Naive thymus-derived CD4-positive, alpha-beta T cell (primary cell): ENCODE measurements around the gene GUCD1. TPM values are rescaled to one million over a fixed set of nuclear protein-coding genes. Genes with fewer than 3 reads are reported as not detected.
"Not testable (repeated sequence)": the region's sequence is repeated elsewhere in the genome, so short reads cannot be mapped to it uniquely, and the experiment has no call there.

ENCODE experiments used
- ATAC-seq: fragments of 150-1000 bp; cut with Tn5 transposase; 2 replicates; pipeline ENCODE4 v1.10.0; 2021; ENCODE audit warnings: mild to moderate bottlenecking, moderate library complexity
- CTCF ChIA-PET: fragments of 350-600 bp; sonication (Branson Sonifier 250); formaldehyde crosslinking; loops from one replicate; lab custom pipeline; 2021; ENCODE audit warnings: antibody characterized with exemption; lab: Charles Lee
- POLR2A ChIA-PET: fragments of 350-600 bp; sonication (Branson Sonifier 250); formaldehyde crosslinking; loops from one replicate; lab custom pipeline; 2021; ENCODE audit warnings: antibody characterized with exemption, inconsistent platforms; lab: Charles Lee
- DNase-seq, 9 donors: peaks; one replicate each; pipeline versions ENCODE4 v3.0.0 to v3.0.0-alpha.2; 2020 to 2022; ENCODE audit warnings: mixed read lengths in 1 of 9
- H3K27ac ChIP-seq: one replicate; pipeline ENCODE4 v1.7.0; 2013; ENCODE audit warnings: mild to moderate bottlenecking, low read depth, low read length, moderate library complexity
- H3K27me3 ChIP-seq, 2 donors: one replicate each; pipeline ENCODE4 v1.7.0; 2013; ENCODE audit warnings: low read length in 2 of 2, mild to moderate bottlenecking in 2 of 2, moderate library complexity in 2 of 2; ENCODE audit not compliant: control insufficient read depth in 2 of 2, insufficient read depth in 2 of 2
- H3K36me3 ChIP-seq, 3 experiments: 1 replicate in 2 of 3; 2 replicates in 1 of 3; pipeline ENCODE4 v1.7.0; 2013; ENCODE audit warnings: low read length in 3 of 3, mild to moderate bottlenecking in 3 of 3, moderate library complexity in 1 of 3; ENCODE audit not compliant: insufficient read depth in 3 of 3, control insufficient read depth in 2 of 3
- H3K4me1 ChIP-seq, 2 donors: one replicate each; pipeline ENCODE4 v1.7.0; 2013; ENCODE audit warnings: low read length in 2 of 2, mild to moderate bottlenecking in 2 of 2, moderate library complexity in 1 of 2; ENCODE audit not compliant: control insufficient read depth in 2 of 2, insufficient read depth in 2 of 2
- H3K4me3 ChIP-seq: 2 replicates; pipeline ENCODE4 v1.7.0; 2013; ENCODE audit warnings: mild to moderate bottlenecking, low read length
- H3K9me3 ChIP-seq, 3 experiments: 1 replicate in 2 of 3; 2 replicates in 1 of 3; pipeline ENCODE4 v1.7.0; 2013; ENCODE audit warnings: low read length in 3 of 3; ENCODE audit not compliant: control insufficient read depth in 2 of 3
- H3K27ac Mint-ChIP-seq, 9 donors: one replicate each; pipeline ENCODE4 v1.8.0; 2020 to 2022; ENCODE audit warnings: mixed read lengths in 9 of 9, mild to moderate bottlenecking in 8 of 9, moderate library complexity in 5 of 9, inconsistent platforms in 2 of 9
- H3K27me3 Mint-ChIP-seq, 5 donors: one replicate each; pipeline ENCODE4 v1.8.0; 2021 to 2022; ENCODE audit warnings: mixed read lengths in 5 of 5, mild to moderate bottlenecking in 1 of 5
- H3K36me3 Mint-ChIP-seq, 5 donors: one replicate each; pipeline ENCODE4 v1.8.0; 2020 to 2022; ENCODE audit warnings: mixed read lengths in 5 of 5, mild to moderate bottlenecking in 3 of 5, inconsistent platforms in 1 of 5
- H3K4me1 Mint-ChIP-seq, 7 donors: one replicate each; pipeline ENCODE4 v1.8.0; 2020 to 2022; ENCODE audit warnings: mixed read lengths in 7 of 7, mild to moderate bottlenecking in 3 of 7, inconsistent platforms in 1 of 7
- H3K4me3 Mint-ChIP-seq, 10 donors: one replicate each; pipeline ENCODE4 v1.8.0; 2020 to 2022; ENCODE audit warnings: mild to moderate bottlenecking in 10 of 10, mixed read lengths in 10 of 10, moderate library complexity in 6 of 10, inconsistent platforms in 2 of 10
- H3K9me3 Mint-ChIP-seq, 11 donors: one replicate each; pipeline ENCODE4 v1.8.0; 2020 to 2022; ENCODE audit warnings: mixed read lengths in 11 of 11, mild to moderate bottlenecking in 4 of 11, inconsistent platforms in 1 of 11, moderate library complexity in 1 of 11
- intact Hi-C, 2 donors: fragments of 100-400 bp; cut with micrococcal nuclease; formaldehyde crosslinking; loops; one replicate each; pipeline ENCODE4 v1.15.1; 2023
- polyA plus RNA-seq, 2 donors: library from polyadenylated mRNA; unstranded; fragments of 300-500 nt; fragmentation: Illumina TruSeq; gene quantifications; one replicate each; pipeline ENCODE4 v1.2.3, GENCODE V29; 2021
- total RNA-seq, 6 experiments: library from RNA in 5 of 6; stranded (reverse) in 5 of 6; gene quantifications; 1 replicate in 5 of 6; 2 replicates in 1 of 6; pipeline ENCODE4 v1.2.3 and lab custom pipeline; 2021 to 2026

GUCD1 gene
- total and polyA plus RNA-seq, 7 experiments from 2014 or later, result 33.1 to 131 (median 61.7) TPM

- H3K27ac Mint-ChIP-seq, result peak within 1 kb of the TSS; percentile 93 to 100 (median 98)
Measured at GRCh38 chr22:24555165-24556039, 464 bp upstream of the GUCD1 start, which contains the start of gene SNRPD3. TSS of gene SNRPD3 (plus strand) at chr22:24555999. CDS start at chr22:24557675, 1,676 bp downstream.

DNA sequence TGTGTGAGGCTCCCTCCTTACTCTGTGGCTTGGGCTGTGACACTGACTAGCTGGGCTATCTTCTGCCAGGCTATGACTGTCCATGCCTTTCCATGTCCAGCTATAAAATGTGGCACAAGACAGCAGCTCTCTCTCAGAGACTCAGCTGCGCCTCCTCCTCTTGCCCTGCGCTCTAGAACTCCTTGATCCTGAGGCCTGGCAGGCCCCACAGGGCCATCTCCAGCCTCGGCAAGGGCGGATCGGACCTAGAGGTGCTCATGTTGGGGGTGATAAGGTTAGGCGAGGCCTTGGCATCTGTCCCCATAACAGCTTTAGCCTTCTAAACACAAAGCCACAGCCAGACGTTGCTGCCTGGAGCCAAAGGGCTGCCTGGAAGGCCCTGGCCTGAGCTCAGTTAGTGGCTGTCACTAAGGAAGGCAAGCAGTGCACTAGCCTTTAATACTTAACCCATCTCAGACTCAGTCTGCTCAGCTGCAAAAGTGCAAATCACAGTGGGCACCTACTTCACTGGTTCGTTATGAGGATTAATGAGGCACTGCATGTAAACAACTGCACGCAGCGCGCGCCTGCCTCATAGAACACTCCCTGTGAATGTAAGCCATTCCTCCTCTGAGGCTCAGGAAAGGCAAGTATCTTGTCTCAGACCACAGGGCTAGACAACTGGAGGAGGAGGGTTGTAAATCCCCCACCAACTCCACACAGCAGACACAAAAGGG, 1.2 kb downstream of the GUCD1 start:
- peak overlapping the region; percentile 92 for H3K27ac ChIP-seq
- Mint-ChIP-seq H3K9me3 (no peaks in the 10 kb centered on the region), H3K27me3 (no peaks in the 10 kb centered on the region), H3K4me3 (peak overlapping the region; percentile 90 to 99 (median 96)), H3K4me1 (peaks cover 43 to 71% (median 59%) of the 10 kb centered on the region in 7 donors), H3K27ac (peak overlapping the region; percentile 73 to 100 (median 93)), H3K36me3 (peaks cover 6 to 25% (median 12%) of the 10 kb centered on the region in 5 donors)
- no peaks in the 10 kb centered on the region for H3K27me3 ChIP-seq
- ChIA-PET CTCF (interaction anchor here (1.3 kb wide), 1 partner anchor 51 kb away, joined by 3 read pairs; no protein-coding TSS in a partner anchor), POLR2A (interaction anchor here (1.0 to 3.4 kb wide), 4 partner anchors 118 to 129 kb away, joined by 3 to 12 read pairs (median 6); partner anchors contain the start of gene ADORA2A)
- DNase-seq, result peak in 2 of 9 donors; percentile 3 to 8
- H3K9me3 ChIP-seq, result no peaks in the 10 kb centered on the region
- H3K36me3 ChIP-seq, result peaks cover 6 to 46% (median 10%) of the 10 kb centered on the region in 3 experiments
- no peak for ATAC-seq
- intact Hi-C loops, result loop anchor here (2.0 to 10.0 kb wide), 7 partner anchors 51 to 1931 kb away; partner anchors contain the start of genes CABIN1 (in 1 of the 2), GGT1 (in 1 of the 2), HPS4 (in 1 of the 2) and SPECC1L (in 1 of the 2)
- peaks cover 20 to 29% of the 10 kb centered on the region in 2 donors for H3K4me1 ChIP-seq
- H3K4me3 ChIP-seq, result peak overlapping the region; percentile 88

More at GRCh38 chr22:24555165-24556039, 464 bp upstream of the GUCD1 start, which contains the start of gene SNRPD3:
- CTCF ChIA-PET, result interaction anchor here (0.6 to 1.1 kb wide), 2 partner anchors 14 to 134 kb away, joined by 3 read pairs; no protein-coding TSS in a partner anchor
- H3K4me1 Mint-ChIP-seq, result peaks cover 39 to 80% (median 70%) of the 10 kb centered on the region in 7 donors
- Histone ChIP-seq H3K27ac (peak within 1 kb of the TSS; percentile 92), H3K4me3 (peak within 1 kb of the TSS; percentile 98), H3K27me3 (no peaks in the 10 kb centered on the region), H3K36me3 (peaks cover 6 to 50% (median 10%) of the 10 kb centered on the region in 3 experiments), H3K9me3 (no peaks in the 10 kb centered on the region), H3K4me1 (peaks cover 20 to 38% of the 10 kb centered on the region in 2 donors)
- POLR2A ChIA-PET, result interaction anchor here (0.6 to 3.4 kb wide), 7 partner anchors 11 to 661 kb away, joined by 3 to 12 read pairs (median 5); partner anchors contain the start of genes ADORA2A and MIF
- H3K4me3 Mint-ChIP-seq, result peak within 1 kb of the TSS; percentile 90 to 100 (median 98)
- no peaks in the 10 kb centered on the region for H3K9me3 Mint-ChIP-seq
- intact Hi-C loops, result loop anchor here (1.0 to 10.0 kb wide), 16 partner anchors 49 to 1929 kb away; partner anchors contain the start of genes CABIN1 (in 2 of the 2), SPECC1L (in 2 of the 2), ADORA2A (in 1 of the 2) and DERL3 (in 1 of the 2)
- DNase-seq (peak; percentile 89 to 99 (median 96)), ATAC-seq (peak; percentile 92)
- H3K27me3 Mint-ChIP-seq, result no peaks in the 10 kb centered on the region
- H3K36me3 Mint-ChIP-seq, result peaks cover 7 to 24% (median 14%) of the 10 kb centered on the region in 5 donors

DNA sequence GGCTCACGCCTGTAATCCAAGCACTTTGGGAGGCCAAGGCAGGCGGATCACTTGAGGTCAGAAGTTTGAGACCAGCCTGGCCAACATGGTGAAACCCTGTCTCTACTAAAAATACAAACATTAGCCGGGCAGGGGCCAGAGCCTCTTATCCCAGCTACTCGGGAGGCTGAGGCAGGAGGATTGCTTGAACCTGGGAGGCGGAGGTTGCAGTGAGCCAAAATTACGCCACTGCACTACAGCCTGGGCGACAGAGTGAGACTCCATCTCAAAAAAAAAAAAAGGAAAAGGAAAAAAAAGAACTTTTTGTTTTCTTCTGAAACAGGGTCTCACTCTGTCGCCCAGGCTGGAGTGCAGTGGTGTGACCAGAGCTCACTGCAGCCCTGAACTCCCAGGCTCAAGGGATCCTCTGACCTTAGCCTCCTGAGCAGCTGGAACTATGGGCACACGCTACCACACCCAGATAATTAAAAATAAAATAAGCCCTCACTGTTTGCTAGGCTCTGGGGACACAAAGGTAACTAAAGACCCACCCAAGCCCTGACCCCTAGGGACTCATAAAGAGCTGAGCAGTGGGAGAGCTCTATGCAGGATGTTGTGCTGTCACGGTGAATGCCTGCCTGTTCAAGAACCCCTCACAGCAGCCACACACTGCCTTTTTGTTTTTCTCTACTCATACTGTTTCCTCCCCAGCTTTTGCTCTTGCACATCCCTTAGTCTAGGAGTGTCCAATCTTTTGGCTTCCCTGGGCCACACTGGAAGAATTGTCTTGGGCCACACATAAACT, 2.2 kb downstream of the GUCD1 start:
- H3K27ac ChIP-seq, DNase-seq, H3K9me3 Mint-ChIP-seq, ATAC-seq, H3K27me3 ChIP-seq, H3K4me3 ChIP-seq, H3K27me3 Mint-ChIP-seq, H3K9me3 ChIP-seq: not testable (repeated sequence)
- Mint-ChIP-seq H3K4me3 (peak overlapping the region; percentile 16 to 98 (median 92)), H3K27ac (peak overlapping the region in 8 of 9 donors; percentile 40 to 100 (median 70)), H3K36me3 (peaks cover 0 to 26% (median 3%) of the 10 kb centered on the region in 5 donors), H3K4me1 (peaks cover 39 to 60% (median 48%) of the 10 kb centered on the region in 7 donors)
- ChIA-PET POLR2A (interaction anchor here (1.0 kb wide), 1 partner anchor 128 kb away, joined by 3 read pairs; no protein-coding TSS in a partner anchor), CTCF (interaction anchor here (1.3 kb wide), 1 partner anchor 50 kb away, joined by 3 read pairs; no protein-coding TSS in a partner anchor)
- intact Hi-C loops, result loop anchor here (10.0 kb wide), 6 partner anchors 52 to 1932 kb away; partner anchors contain the start of genes CABIN1 (in 1 of the 2), GGT1 (in 1 of the 2), HPS4 (in 1 of the 2) and SRRD (in 1 of the 2)
- peaks cover 20 to 29% of the 10 kb centered on the region in 2 donors for H3K4me1 ChIP-seq
- H3K36me3 ChIP-seq, result peaks cover 6 to 46% (median 8%) of the 10 kb centered on the region in 3 experiments

DNA sequence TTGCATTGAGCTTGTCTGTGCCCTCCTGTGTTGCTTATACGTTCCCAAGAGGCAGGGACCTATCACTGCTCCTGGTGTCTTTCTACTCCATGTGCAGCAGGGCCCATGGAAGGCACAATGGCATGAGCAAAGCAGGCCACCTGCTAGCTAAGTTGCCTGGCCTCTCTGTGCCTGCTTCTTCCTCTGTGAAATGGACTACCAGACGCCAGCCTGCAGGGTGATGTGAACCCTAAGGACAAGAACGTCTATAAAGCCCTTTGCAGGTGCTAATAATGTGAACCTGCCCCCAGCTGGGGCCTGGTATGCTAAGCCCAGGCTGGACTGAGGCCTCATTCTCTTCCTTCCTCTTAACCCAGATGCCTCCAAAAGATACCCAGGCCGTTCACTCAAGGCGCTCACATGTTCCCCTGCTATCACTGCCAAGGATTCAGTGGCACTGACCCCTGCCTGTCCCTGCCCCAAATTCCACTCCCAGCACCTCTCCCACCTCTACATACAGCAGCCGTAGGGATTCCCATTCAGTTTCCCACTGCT, 4.0 kb downstream of the GUCD1 start:
- H3K27ac Mint-ChIP-seq, result peak overlapping the region in 3 of 9 donors; percentile 34 to 74 (median 62)
- H3K4me3 Mint-ChIP-seq, result peak overlapping the region in 1 of 10 donors; percentile 25
- H3K27me3 Mint-ChIP-seq, result no peaks in the 10 kb centered on the region
- Histone ChIP-seq H3K4me3 (no peak overlapping the region), H3K36me3 (peaks cover 11 to 56% (median 13%) of the 10 kb centered on the region in 3 experiments), H3K4me1 (peaks cover 9 to 15% of the 10 kb centered on the region in 2 donors), H3K9me3 (no peaks in the 10 kb centered on the region), H3K27ac (no peak overlapping the region), H3K27me3 (no peaks in the 10 kb centered on the region)
- no peak for DNase-seq
- no peak for ATAC-seq
- CTCF ChIA-PET, result no interaction called here
- peaks cover 29 to 45% (median 37%) of the 10 kb centered on the region in 7 donors for H3K4me1 Mint-ChIP-seq
- H3K36me3 Mint-ChIP-seq, result peaks cover 0 to 39% (median 5%) of the 10 kb centered on the region in 5 donors
- no peaks in the 10 kb centered on the region for H3K9me3 Mint-ChIP-seq
- POLR2A ChIA-PET, result no interaction called here
- intact Hi-C loops, result loop anchor here (10.0 kb wide), 6 partner anchors 54 to 1934 kb away; partner anchors contain the start of genes CABIN1 (in 1 of the 2), GGT1 (in 1 of the 2), HPS4 (in 1 of the 2) and SRRD (in 1 of the 2)
